ENCODE measurements around the gene SUDS3.
"Not testable (repeated sequence)": the region's sequence is repeated elsewhere in the genome, so short reads cannot be mapped to it uniquely, and the experiment has no call there.

SUDS3 gene

GRCh38 chr12:118408241-118408640, 31.9 kb downstream of the SUDS3 start:
- not testable (repeated sequence) for H3K4me3 ChIP-seq (ENCODE audit: low read depth, low read length); H3K9me3 ChIP-seq (ENCODE audit: control insufficient read depth, insufficient read depth, low read length); H3K4me1 ChIP-seq (ENCODE audit: control insufficient read depth, insufficient read depth, low read length); H3K27me3 ChIP-seq (ENCODE audit: control insufficient read depth, insufficient read depth, low read length); H3K9ac ChIP-seq (ENCODE audit: low read depth, low read length)
- peaks cover 13% of the 10 kb centered on the region for H3K36me3 ChIP-seq (ENCODE audit: control insufficient read depth, insufficient read depth, low read length)

- no peaks in the 10 kb centered on the region for H3K4me1 ChIP-seq (ENCODE audit: control insufficient read depth, insufficient read depth, low read length)
- H3K9me3 ChIP-seq (ENCODE audit: control insufficient read depth, insufficient read depth, low read length), result no peaks in the 10 kb centered on the region
- H3K27me3 ChIP-seq (ENCODE audit: control insufficient read depth, insufficient read depth, low read length), result no peaks in the 10 kb centered on the region
- no peak overlapping the region for H3K4me3 ChIP-seq (ENCODE audit: low read depth, low read length)
- no peak overlapping the region for H3K9ac ChIP-seq (ENCODE audit: low read depth, low read length)
- H3K36me3 ChIP-seq (ENCODE audit: control insufficient read depth, insufficient read depth, low read length), result peaks cover 17% of the 10 kb centered on the region
Observed at GRCh38 chr12:118409834-118410233, 33.5 kb downstream of the SUDS3 start.

- Histone ChIP-seq H3K9ac (ENCODE audit: low read depth, low read length) (no peak overlapping the region), H3K36me3 (ENCODE audit: control insufficient read depth, insufficient read depth, low read length) (peaks cover 8% of the 10 kb centered on the region), H3K4me1 (ENCODE audit: control insufficient read depth, insufficient read depth, low read length) (no peaks in the 10 kb centered on the region), H3K9me3 (ENCODE audit: control insufficient read depth, insufficient read depth, low read length) (no peaks in the 10 kb centered on the region), H3K4me3 (ENCODE audit: low read depth, low read length) (no peak overlapping the region), H3K27me3 (ENCODE audit: control insufficient read depth, insufficient read depth, low read length) (no peaks in the 10 kb centered on the region)
Observed at GRCh38 chr12:118417942-118418341, 41.6 kb downstream of the SUDS3 start.

- Histone ChIP-seq H3K4me1 (ENCODE audit: control insufficient read depth, insufficient read depth, low read length) (no peaks in the 10 kb centered on the region), H3K4me3 (ENCODE audit: low read depth, low read length) (no peak overlapping the region), H3K27me3 (ENCODE audit: control insufficient read depth, insufficient read depth, low read length) (no peaks in the 10 kb centered on the region), H3K9me3 (ENCODE audit: control insufficient read depth, insufficient read depth, low read length) (no peaks in the 10 kb centered on the region), H3K9ac (ENCODE audit: low read depth, low read length) (no peak overlapping the region), H3K36me3 (ENCODE audit: control insufficient read depth, insufficient read depth, low read length) (peaks cover 8% of the 10 kb centered on the region)
Observed at GRCh38 chr12:118418385-118419057, 42.2 kb downstream of the SUDS3 start.

- Histone ChIP-seq H3K4me1 (ENCODE audit: control insufficient read depth, insufficient read depth, low read length) (no peaks in the 10 kb centered on the region), H3K27me3 (ENCODE audit: control insufficient read depth, insufficient read depth, low read length) (no peaks in the 10 kb centered on the region), H3K4me3 (ENCODE audit: low read depth, low read length) (no peak overlapping the region), H3K9me3 (ENCODE audit: control insufficient read depth, insufficient read depth, low read length) (no peaks in the 10 kb centered on the region), H3K9ac (ENCODE audit: low read depth, low read length) (no peak overlapping the region), H3K36me3 (ENCODE audit: control insufficient read depth, insufficient read depth, low read length) (peaks cover 4% of the 10 kb centered on the region)
Observed at GRCh38 chr12:118420673-118421072, 44.3 kb downstream of the SUDS3 start.

- no peaks in the 10 kb centered on the region for H3K36me3 ChIP-seq (ENCODE audit: control insufficient read depth, insufficient read depth, low read length)
- no peaks in the 10 kb centered on the region for H3K4me1 ChIP-seq (ENCODE audit: control insufficient read depth, insufficient read depth, low read length)
- no peak overlapping the region for H3K4me3 ChIP-seq (ENCODE audit: low read depth, low read length)
- H3K9me3 ChIP-seq (ENCODE audit: control insufficient read depth, insufficient read depth, low read length), result no peaks in the 10 kb centered on the region
- H3K9ac ChIP-seq (ENCODE audit: low read depth, low read length), result no peak overlapping the region
- no peaks in the 10 kb centered on the region for H3K27me3 ChIP-seq (ENCODE audit: control insufficient read depth, insufficient read depth, low read length)
Observed at GRCh38 chr12:118424884-118425283, 48.5 kb downstream of the SUDS3 start.

GRCh38 chr12:118425364-118425763, 49.0 kb downstream of the SUDS3 start:
- Histone ChIP-seq H3K4me3 (ENCODE audit: low read depth, low read length) (no peak overlapping the region), H3K36me3 (ENCODE audit: control insufficient read depth, insufficient read depth, low read length) (no peaks in the 10 kb centered on the region), H3K9me3 (ENCODE audit: control insufficient read depth, insufficient read depth, low read length) (no peaks in the 10 kb centered on the region), H3K4me1 (ENCODE audit: control insufficient read depth, insufficient read depth, low read length) (no peaks in the 10 kb centered on the region), H3K9ac (ENCODE audit: low read depth, low read length) (no peak overlapping the region), H3K27me3 (ENCODE audit: control insufficient read depth, insufficient read depth, low read length) (no peaks in the 10 kb centered on the region)

- Histone ChIP-seq H3K27me3 (ENCODE audit: control insufficient read depth, insufficient read depth, low read length) (no peaks in the 10 kb centered on the region), H3K4me1 (ENCODE audit: control insufficient read depth, insufficient read depth, low read length) (no peaks in the 10 kb centered on the region), H3K36me3 (ENCODE audit: control insufficient read depth, insufficient read depth, low read length) (no peaks in the 10 kb centered on the region), H3K4me3 (ENCODE audit: low read depth, low read length) (no peak overlapping the region), H3K9me3 (ENCODE audit: control insufficient read depth, insufficient read depth, low read length) (no peaks in the 10 kb centered on the region), H3K9ac (ENCODE audit: low read depth, low read length) (no peak overlapping the region)
Observed at GRCh38 chr12:118427819-118428218, 51.5 kb downstream of the SUDS3 start.

- H3K27me3 ChIP-seq (ENCODE audit: control insufficient read depth, insufficient read depth, low read length), result no peaks in the 10 kb centered on the region
- H3K9ac ChIP-seq (ENCODE audit: low read depth, low read length), result no peak overlapping the region
- H3K4me3 ChIP-seq (ENCODE audit: low read depth, low read length), result no peak overlapping the region
- no peaks in the 10 kb centered on the region for H3K9me3 ChIP-seq (ENCODE audit: control insufficient read depth, insufficient read depth, low read length)
- no peaks in the 10 kb centered on the region for H3K4me1 ChIP-seq (ENCODE audit: control insufficient read depth, insufficient read depth, low read length)
- no peaks in the 10 kb centered on the region for H3K36me3 ChIP-seq (ENCODE audit: control insufficient read depth, insufficient read depth, low read length)
Observed at GRCh38 chr12:118428643-118429042, 52.3 kb downstream of the SUDS3 start.

- H3K9ac ChIP-seq (ENCODE audit: low read depth, low read length), result no peak overlapping the region
- no peaks in the 10 kb centered on the region for H3K27me3 ChIP-seq (ENCODE audit: control insufficient read depth, insufficient read depth, low read length)
- no peaks in the 10 kb centered on the region for H3K4me1 ChIP-seq (ENCODE audit: control insufficient read depth, insufficient read depth, low read length)
- no peaks in the 10 kb centered on the region for H3K9me3 ChIP-seq (ENCODE audit: control insufficient read depth, insufficient read depth, low read length)
- no peaks in the 10 kb centered on the region for H3K36me3 ChIP-seq (ENCODE audit: control insufficient read depth, insufficient read depth, low read length)
- no peak overlapping the region for H3K4me3 ChIP-seq (ENCODE audit: low read depth, low read length)
Observed at GRCh38 chr12:118429688-118430383, 53.5 kb downstream of the SUDS3 start.

- H3K36me3 ChIP-seq (ENCODE audit: control insufficient read depth, insufficient read depth, low read length), result no peaks in the 10 kb centered on the region
- no peak overlapping the region for H3K9ac ChIP-seq (ENCODE audit: low read depth, low read length)
- H3K9me3 ChIP-seq (ENCODE audit: control insufficient read depth, insufficient read depth, low read length), result no peaks in the 10 kb centered on the region
- H3K4me1 ChIP-seq (ENCODE audit: control insufficient read depth, insufficient read depth, low read length), result no peaks in the 10 kb centered on the region
- H3K4me3 ChIP-seq (ENCODE audit: low read depth, low read length), result no peak overlapping the region
- no peaks in the 10 kb centered on the region for H3K27me3 ChIP-seq (ENCODE audit: control insufficient read depth, insufficient read depth, low read length)
Observed at GRCh38 chr12:118430516-118430915, 54.2 kb downstream of the SUDS3 start.

GRCh38 chr12:118432812-118433545, 56.6 kb downstream of the SUDS3 start:
- Histone ChIP-seq H3K9me3 (ENCODE audit: control insufficient read depth, insufficient read depth, low read length) (no peaks in the 10 kb centered on the region), H3K4me3 (ENCODE audit: low read depth, low read length) (no peak overlapping the region), H3K36me3 (ENCODE audit: control insufficient read depth, insufficient read depth, low read length) (no peaks in the 10 kb centered on the region), H3K4me1 (ENCODE audit: control insufficient read depth, insufficient read depth, low read length) (no peaks in the 10 kb centered on the region), H3K9ac (ENCODE audit: low read depth, low read length) (no peak overlapping the region), H3K27me3 (ENCODE audit: control insufficient read depth, insufficient read depth, low read length) (no peaks in the 10 kb centered on the region)

All from iPS-15b (cell line).